A673 (cell line): ENCODE data around the gene CCDC24.

Experiments used
- CTCF ChIP-seq: fragments of 300-800, 200-600 bp; sonication (generic); conservative IDR thresholded peaks from 2 replicates; pipeline ENCODE4 v1.5.1; 2017; ENCODE audit warnings: low read depth, mild to moderate bottlenecking, antibody characterized with exemption, low read length, moderate library complexity, mixed read lengths
- EZH2 ChIP-seq: fragments of 200-600 bp; sonication (generic); IDR thresholded peaks from 2 replicates; pipeline ENCODE4 v1.6.1; 2017; ENCODE audit warnings: borderline replicate concordance, low read depth, mild to moderate bottlenecking, mixed read lengths, antibody characterized with exemption, low read length; ENCODE audit not compliant: poor library complexity, severe bottlenecking

GRCh38 chr1:44024903-44025525, 33.6 kb downstream of the CCDC24 start:
- no peak for TF ChIP-seq EZH2
- TF ChIP-seq CTCF: no peak
